GM21825 (cell line): ENCODE results near the gene PM20D1.
"Not testable (repeated sequence)": the region's sequence is repeated elsewhere in the genome, so short reads cannot be mapped to it uniquely, and the experiment has no call there.

Source experiments
- ATAC-seq: cut with Tn5 transposase; IDR thresholded peaks from one replicate; pipeline ENCODE4 v1.9.1; 2021; ENCODE audit warnings: mild to moderate bottlenecking, moderate library complexity; ENCODE audit not compliant: unreplicated experiment

PM20D1 gene

GRCh38 chr1:205849619-205850355 lies at the start of gene PM20D1:
TSS of gene PM20D1 (minus strand) at chr1:205850132. CDS start at chr1:205850072, 60 bp downstream.
- peak; percentile 97 for ATAC-seq

DNA sequence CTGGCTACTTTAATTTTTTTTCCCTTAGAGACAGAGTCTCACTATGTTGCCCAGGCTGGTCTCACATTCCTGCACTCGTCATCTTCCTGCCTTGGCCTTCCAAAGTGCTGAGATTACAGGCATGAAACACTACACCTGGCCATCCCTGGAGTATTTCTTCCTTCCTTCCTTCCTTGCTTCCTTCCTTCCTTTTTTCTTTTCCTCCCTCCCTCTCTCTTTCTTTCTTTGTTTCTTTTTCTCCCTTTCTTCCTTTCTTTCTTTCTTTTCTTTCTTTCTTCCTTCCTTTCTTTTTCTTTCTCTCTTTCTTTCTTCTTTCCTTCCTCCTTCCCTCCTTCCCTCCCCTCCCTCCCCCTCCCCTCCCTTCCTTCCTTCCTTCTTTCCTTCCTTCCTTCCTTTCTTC lies 46.4 kb upstream of the PM20D1 start:
- ATAC-seq = no peak

- ATAC-seq = not testable (repeated sequence)
Observed at GRCh38 chr1:205894119-205894518, 44.2 kb upstream of the PM20D1 start.

DNA sequence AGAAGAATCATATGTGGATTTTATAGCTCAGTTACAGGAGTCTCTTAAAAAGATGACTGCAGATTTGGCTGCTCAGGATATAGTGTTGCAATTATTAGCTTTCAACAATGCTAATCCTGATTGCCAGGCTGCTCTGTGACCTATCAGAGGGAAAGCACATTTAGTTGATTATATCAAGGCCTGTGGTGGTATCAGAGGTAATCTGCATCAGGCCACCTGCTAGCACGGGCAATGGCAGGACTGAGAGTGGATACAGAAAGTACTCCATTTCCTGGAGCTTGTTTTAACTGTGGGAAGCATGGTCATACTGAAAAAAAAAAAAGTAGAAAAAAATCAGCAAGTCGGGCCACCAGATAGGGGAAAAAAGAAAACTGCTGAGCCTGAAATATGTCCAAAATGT lies 42.2 kb upstream of the PM20D1 start:
- not testable (repeated sequence) for ATAC-seq

DNA sequence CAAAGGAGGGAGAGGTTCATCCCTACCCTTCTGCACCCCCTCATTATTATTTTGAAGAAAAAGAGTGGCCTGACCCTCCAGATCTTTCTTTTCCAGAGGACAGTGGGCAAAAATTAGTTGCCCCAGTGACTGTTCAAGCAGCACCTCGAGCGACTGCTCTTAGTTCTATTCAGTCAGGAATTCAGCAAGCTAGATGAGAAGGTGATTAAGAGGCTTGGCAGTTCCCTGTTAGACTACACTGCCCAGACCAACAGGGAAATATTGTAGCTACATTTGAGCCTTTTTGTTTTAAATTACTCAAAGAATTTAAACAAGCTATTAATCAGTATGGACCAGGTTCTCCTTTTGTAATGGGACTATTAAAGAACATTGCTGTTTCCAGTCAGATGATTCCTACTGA lies 41.5 kb upstream of the PM20D1 start:
- not testable (repeated sequence) for ATAC-seq

DNA sequence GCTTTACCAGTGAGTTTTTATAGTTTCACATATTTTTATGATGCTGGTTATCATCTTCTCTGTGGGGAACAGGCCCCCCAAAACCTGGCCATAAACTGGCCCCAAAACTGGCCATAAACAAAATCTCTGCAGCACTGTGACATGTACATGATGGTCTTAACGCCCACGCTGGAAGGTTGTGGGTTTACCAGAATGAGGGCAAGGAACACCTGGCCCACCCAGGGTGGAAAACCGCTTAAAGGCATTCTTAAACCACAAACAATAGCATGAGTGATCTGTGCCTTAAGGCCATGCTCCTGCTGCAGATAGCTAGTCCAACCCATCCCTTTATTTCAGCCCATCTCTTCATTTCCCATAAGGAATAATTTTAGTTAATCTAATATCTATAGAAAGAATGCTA lies 40.7 kb upstream of the PM20D1 start:
- ATAC-seq = not testable (repeated sequence)

DNA sequence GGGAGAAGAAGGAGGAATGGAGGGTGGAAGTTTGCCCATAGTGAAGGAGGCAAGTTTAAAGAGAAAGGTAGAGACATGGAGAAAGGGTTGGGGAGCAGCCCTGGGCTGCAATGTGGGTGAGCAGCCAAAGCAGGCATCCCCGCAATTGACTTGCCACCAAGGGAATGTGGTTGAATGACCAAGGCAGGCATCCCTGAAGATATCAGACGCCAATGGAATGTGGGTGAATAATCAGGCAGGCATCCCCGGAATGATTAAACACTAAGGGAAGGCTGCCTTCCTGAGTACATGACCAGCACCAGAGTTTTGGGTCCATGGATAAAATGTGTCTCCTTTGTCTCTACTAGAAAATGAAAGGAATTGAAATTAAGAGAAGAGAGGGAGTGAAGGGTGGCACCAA lies 39.8 kb upstream of the PM20D1 start:
- ATAC-seq = not testable (repeated sequence)

- not testable (repeated sequence) for ATAC-seq
Observed at GRCh38 chr1:205889006-205889405, 39.1 kb upstream of the PM20D1 start.

DNA sequence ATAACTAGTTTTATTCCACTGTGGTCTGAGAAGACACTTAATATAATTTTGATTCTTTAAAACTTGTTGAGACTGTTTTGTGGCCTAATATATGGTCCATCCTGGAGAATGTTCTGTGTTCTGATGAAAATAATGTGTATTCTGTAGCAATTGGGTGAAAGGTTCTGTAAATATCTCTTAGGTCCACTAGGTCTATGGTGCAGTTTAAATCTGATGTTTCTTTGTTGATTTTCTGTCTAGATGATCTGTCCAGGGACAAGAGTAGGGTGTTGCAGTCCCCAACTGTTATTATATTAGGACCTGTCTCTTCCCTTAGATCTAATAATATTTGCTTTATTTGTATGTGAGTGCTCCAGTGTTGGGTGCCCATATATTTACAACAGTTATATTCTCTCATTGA lies 33.9 kb upstream of the PM20D1 start:
- ATAC-seq = no peak

DNA sequence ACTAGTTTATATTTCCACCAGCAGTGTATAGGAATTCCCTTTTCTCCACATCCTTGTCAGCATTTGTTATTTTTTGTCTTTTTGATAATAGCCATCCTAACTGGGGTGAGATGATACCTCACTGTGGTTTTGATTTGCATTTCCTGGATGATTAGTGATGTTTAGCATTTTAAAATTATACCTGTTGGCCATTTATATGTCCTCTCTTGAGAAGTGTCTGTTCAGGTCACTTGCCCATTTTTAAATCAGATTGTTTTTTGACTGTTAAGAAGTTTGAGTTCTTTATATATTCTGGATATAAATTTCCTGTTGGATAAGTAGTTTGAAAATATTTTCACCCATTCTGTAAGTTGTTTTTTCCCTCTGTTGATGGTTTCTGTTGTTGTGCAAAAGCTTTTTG lies 31.0 kb upstream of the PM20D1 start:
- ATAC-seq = no peak

DNA sequence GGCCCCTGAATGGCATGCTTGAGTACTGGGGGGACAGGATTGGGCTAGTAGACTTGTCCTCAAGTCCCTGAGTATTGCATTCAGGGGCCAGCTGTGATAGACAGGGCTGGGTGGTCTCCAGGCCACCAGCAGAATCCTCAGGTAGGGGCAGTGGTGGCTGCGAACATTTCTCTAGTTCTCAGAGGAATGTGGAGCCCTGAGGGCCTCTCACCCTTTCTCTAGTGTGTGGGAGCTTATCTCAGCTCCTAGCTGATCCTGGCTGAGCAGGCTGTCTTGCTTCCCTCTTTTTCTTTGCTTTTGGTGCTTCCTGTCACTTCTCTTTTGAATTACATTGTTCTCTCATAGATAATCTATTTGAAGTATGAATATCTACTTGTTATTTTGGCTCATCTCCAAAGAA lies 30.0 kb upstream of the PM20D1 start:
- no peak for ATAC-seq

GRCh38 chr1:205878026-205878425 lies 28.1 kb upstream of the PM20D1 start:
- ATAC-seq = no peak

DNA sequence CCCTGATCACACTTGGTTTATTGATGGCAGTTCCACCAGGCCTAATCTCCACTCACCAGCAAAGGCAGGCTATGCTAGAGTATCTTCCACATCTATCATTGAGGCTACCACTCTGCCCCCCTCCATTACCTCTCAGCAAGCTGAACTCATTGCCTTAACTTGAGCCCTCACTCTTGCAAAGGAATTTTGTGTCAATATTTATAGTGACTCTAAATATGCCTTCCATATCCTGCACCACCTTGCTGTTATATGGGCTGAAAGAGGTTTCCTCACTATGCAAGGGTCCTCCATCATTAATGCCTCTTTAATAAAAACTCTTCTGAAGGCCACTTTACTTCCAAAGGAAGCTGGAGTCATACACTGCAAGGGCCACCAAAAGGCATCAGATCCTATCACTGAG lies 23.2 kb upstream of the PM20D1 start:
- ATAC-seq = not testable (repeated sequence)

DNA sequence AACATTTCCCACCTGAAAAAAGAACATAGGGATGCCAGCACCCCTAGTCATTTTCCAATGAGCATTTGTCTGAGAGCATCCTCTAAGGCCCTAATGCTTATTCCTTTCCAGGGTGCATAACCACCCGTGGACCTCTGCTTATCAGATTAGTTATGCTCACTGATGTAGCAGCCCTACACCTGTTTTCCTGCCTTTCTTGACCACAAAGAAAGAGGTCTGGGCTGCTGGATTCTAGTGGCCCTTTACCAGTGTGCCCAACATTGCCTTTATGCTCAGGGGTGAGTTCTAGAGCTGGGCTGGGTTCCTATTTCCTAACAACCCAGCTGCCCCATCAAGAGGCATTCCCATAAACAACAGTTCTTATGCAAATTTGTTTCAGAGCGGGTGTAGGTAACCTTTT lies 20.3 kb upstream of the PM20D1 start:
- ATAC-seq = no peak

DNA sequence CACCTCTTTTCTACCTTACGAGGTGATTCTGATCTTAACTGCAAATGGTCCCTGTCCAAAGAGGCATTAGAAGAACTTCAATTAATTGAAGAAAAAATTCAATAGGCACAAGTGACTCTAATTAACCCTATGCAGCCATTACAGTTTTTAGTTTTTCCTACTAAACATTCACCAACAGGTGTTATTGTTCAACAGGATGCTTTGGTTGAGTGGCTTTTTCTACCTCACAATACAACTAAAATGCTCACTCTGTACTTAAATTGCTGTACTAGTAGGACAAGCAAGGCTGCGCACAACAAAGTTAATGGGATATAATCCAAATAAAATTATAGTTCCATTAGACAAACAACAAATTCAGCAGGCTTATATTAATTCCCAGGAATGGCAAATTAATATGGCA lies 11.6 kb upstream of the PM20D1 start:
- no peak for ATAC-seq

GRCh38 chr1:205858141-205858961 lies 8.4 kb upstream of the PM20D1 start:
- ATAC-seq = no peak

DNA sequence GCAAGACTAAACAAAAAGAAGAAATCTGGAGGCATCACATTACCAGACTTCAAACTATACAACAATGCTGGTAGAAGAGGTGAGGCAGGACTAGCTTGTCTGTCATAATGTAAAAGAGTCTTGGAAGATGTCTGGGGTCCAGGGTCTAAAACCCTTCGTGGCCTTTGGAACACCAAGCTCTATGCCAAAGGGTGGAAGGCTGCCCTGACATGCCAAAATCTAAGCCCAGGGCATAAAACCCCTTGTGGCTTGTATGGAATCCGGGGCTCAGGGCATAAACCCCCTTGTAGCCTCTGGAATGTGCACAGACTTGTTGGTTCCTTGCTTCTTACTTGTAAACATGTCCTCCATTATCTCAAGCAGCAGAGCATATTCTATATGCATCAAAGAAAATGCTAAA lies 7.6 kb upstream of the PM20D1 start:
- ATAC-seq = not testable (repeated sequence)

GRCh38 chr1:205856433-205856832 lies 6.5 kb upstream of the PM20D1 start:
- ATAC-seq = no peak

DNA sequence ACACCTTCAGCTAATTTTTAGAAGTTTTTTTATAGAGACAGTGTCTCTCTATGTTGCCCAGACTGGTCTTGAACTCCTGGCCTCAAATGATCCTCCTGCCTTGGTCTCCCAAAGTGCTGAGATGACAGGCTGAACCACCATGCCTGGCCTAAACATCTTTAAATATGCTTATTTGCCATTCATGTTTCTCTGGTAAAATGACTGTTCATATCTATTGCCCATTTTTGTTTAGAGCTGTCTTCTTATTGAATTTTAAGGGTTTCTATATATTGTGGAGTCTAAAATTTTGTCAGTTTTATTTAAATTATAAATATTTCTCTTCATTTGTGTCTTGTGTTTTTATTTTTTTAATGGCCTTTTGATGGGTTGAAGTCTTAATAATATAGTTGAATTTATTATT lies 3.0 kb upstream of the PM20D1 start:
- no peak for ATAC-seq

DNA sequence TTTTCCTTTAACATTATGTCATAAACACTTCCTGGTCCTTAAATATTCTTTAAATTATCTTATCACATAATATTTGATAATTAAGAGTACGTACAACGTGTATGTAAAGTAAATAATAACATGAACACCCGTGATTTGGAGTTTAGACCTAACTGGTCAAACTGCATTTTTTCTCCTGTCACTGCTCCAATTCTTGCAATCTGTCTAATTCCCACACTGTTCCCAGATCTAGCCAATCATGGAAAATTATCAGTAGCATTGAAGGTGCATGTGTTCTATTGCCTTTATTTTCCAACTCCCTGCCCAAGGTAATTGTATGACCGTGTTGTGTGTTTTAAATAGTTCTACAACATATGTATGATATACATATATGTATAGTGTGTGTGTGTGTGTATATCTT lies 2.1 kb upstream of the PM20D1 start:
- ATAC-seq = no peak

- no peak for ATAC-seq
Observed at GRCh38 chr1:205843036-205843859, 6.7 kb downstream of the PM20D1 start.
